ENCODE results near the gene AP4B1.

GRCh38 chr1:113899111-113899510, 5.5 kb downstream of the AP4B1 start:
- TF ChIP-seq CTCF (IDR thresholded peaks at IDR 0.05; ENCODE audit: low read depth, low read length) (no peak), EZH2phosphoT487 (IDR thresholded peaks at IDR 0.05; ENCODE audit: low read depth) (no peak)

All from OCI-LY3 (cell line).